Small intestine (tissue), 7 donors: Measurements from ENCODE around the gene AFF3. TPM values are rescaled to one million over a fixed set of nuclear protein-coding genes. Genes with fewer than 3 reads are reported as not detected.
A peak's percentile ranks its signal among the peaks of the same experiment; 100 is the strongest.

Source experiments
- DNase-seq, 2 donors: peaks; one replicate each; pipeline versions ENCODE4 v3.0.0 to v3.0.0-alpha.2; 2013
- FAIRE-seq: peaks from 2 replicates; lab custom pipeline; 2012; peaks lifted over from hg19 to GRCh38; lab: Jason Lieb, UNC
- H3K27ac ChIP-seq, 3 donors: one replicate each; pipeline ENCODE4 v1.5.1; 2013; ENCODE audit warnings: low read length in 2 of 3, mild to moderate bottlenecking in 2 of 3, control low read depth in 1 of 3, inconsistent platforms in 1 of 3, low read depth in 1 of 3, moderate library complexity in 1 of 3
- H3K27me3 ChIP-seq, 3 donors: one replicate each; pipeline ENCODE4 v1.6.1; 2013; ENCODE audit warnings: low read length in 3 of 3, inconsistent platforms in 1 of 3; ENCODE audit not compliant: control insufficient read depth in 3 of 3, insufficient read depth in 3 of 3
- H3K36me3 ChIP-seq, 3 donors: one replicate each; pipeline ENCODE4 v1.6.1; 2013; ENCODE audit warnings: low read length in 3 of 3, inconsistent platforms in 1 of 3, low read depth in 1 of 3, mild to moderate bottlenecking in 1 of 3, moderate library complexity in 1 of 3; ENCODE audit not compliant: control insufficient read depth in 3 of 3, insufficient read depth in 2 of 3
- H3K4me1 ChIP-seq, 3 donors: one replicate each; pipeline ENCODE4 v1.6.1; 2013; ENCODE audit warnings: low read length in 2 of 3, inconsistent platforms in 1 of 3, low read depth in 1 of 3, mild to moderate bottlenecking in 1 of 3, moderate library complexity in 1 of 3; ENCODE audit not compliant: control insufficient read depth in 3 of 3, insufficient read depth in 2 of 3
- H3K4me3 ChIP-seq, 3 donors: one replicate each; pipeline ENCODE4 v1.5.1; 2013; ENCODE audit warnings: low read length in 3 of 3, control low read depth in 1 of 3, inconsistent platforms in 1 of 3, low read depth in 1 of 3, mild to moderate bottlenecking in 1 of 3, moderate library complexity in 1 of 3
- H3K9me3 ChIP-seq, 2 donors: one replicate each; pipeline ENCODE4 v1.6.1; 2013; ENCODE audit warnings: low read depth in 1 of 2, low read length in 1 of 2; ENCODE audit not compliant: control insufficient read depth in 2 of 2, insufficient read depth in 1 of 2
- WGBS, 3 donors: extraction: QIAGEN DNeasy Blood & Tissue Kit; methylation state at CpG; one replicate each; pipeline ENCODE4 v1.1.7; 2013; 5-methylcytosine and 5-hydroxymethylcytosine counted together
- polyA plus RNA-seq, 4 donors: library from polyadenylated mRNA; stranded (reverse) in 3 of 4; unstranded in 1 of 4; fragments of 200-250 nt in 3 of 4; fragments of 120-200 nt in 1 of 4; gene quantifications; one replicate each; pipeline versions ENCODE4 v1.2.1 to v1.2.3, GENCODE V29; 2013
- donor health status: healthy with polysubstance abuse.
- donor health status: control.
- donor health status: control.
- donor health status: Bipolar disorder and iron deficiency.
- donor health status: healthy.

Gene AFF3
- polyA plus RNA-seq, 4 donors, result 0.27 to 3.2 (median 0.92) TPM; not detected in 1

- FAIRE-seq (no peak), DNase-seq (peak in 1 of 2 donors; percentile 4)
- Histone ChIP-seq H3K4me1 (peaks cover 0 to 9% (median 0%) of the 10 kb centered on the region in 3 donors), H3K9me3 (no peaks in the 10 kb centered on the region), H3K27me3 (no peaks in the 10 kb centered on the region), H3K27ac (no peak overlapping the region), H3K4me3 (no peak overlapping the region), H3K36me3 (no peaks in the 10 kb centered on the region)
- WGBS, 3 donors, result 25 to 32% (median 32%) methylated on average over 2 of the region's 2 CpGs
Measured at GRCh38 chr2:99861376-99861760, 281.0 kb downstream of the AFF3 start.

- no peak for DNase-seq
- Histone ChIP-seq H3K27me3 (no peaks in the 10 kb centered on the region), H3K4me1 (peaks cover 0 to 9% (median 0%) of the 10 kb centered on the region in 3 donors), H3K27ac (no peak overlapping the region), H3K36me3 (no peaks in the 10 kb centered on the region), H3K9me3 (no peaks in the 10 kb centered on the region), H3K4me3 (no peak overlapping the region)
- no peak for FAIRE-seq
- 77 to 87% (median 83%) methylated on average over 4 of the region's 4 CpGs for WGBS, 3 donors
Measured at GRCh38 chr2:99860720-99861375, 281.5 kb downstream of the AFF3 start.

GRCh38 chr2:99858951-99859596 is 283.3 kb downstream of the AFF3 start:
- Histone ChIP-seq H3K4me1 (peaks cover 0 to 2% (median 0%) of the 10 kb centered on the region in 3 donors), H3K9me3 (no peaks in the 10 kb centered on the region), H3K27ac (no peak overlapping the region), H3K4me3 (no peak overlapping the region), H3K27me3 (no peaks in the 10 kb centered on the region), H3K36me3 (no peaks in the 10 kb centered on the region)
- 86 to 95% (median 94%) methylated on average over 6 of the region's 6 CpGs for WGBS, 3 donors
- FAIRE-seq, result no peak
- no peak for DNase-seq

DNA sequence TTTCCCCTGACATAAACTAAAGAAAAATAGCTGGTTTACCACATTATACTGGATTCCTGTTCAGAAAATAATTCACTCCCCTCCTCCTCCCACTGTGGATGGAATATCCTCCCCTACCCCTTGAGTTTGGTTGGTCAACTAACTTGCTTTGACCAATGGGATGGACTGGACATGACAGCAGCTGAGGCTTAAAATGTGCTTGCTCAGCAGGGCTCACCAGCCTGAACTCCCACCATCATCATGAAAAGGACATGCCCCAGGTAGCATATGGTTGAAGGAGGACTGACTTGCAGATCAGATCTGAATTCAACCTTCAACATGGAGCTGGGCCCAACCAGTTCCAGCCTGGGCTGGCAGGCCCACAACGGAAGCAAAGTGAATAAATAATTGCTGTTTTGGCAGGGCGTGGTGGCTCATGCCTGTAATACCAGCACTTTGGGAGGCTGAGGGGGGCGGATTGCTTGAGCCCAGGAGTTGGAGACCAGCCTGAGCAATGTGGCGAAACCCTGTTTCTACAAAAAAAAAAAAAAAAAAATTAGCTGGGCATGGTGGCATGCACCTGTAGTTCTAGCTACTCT is 284.4 kb downstream of the AFF3 start:
- WGBS, 3 donors, result 71 to 87% (median 79%) methylated on average over 4 of the region's 4 CpGs
- H3K4me1 ChIP-seq, result peaks cover 0 to 2% (median 0%) of the 10 kb centered on the region in 3 donors
- no peak overlapping the region for H3K27ac ChIP-seq
- no peak overlapping the region for H3K4me3 ChIP-seq
- DNase-seq (no peak), FAIRE-seq (no peak)
- H3K9me3 ChIP-seq, result no peaks in the 10 kb centered on the region
- no peaks in the 10 kb centered on the region for H3K27me3 ChIP-seq
- H3K36me3 ChIP-seq, result no peaks in the 10 kb centered on the region

DNA sequence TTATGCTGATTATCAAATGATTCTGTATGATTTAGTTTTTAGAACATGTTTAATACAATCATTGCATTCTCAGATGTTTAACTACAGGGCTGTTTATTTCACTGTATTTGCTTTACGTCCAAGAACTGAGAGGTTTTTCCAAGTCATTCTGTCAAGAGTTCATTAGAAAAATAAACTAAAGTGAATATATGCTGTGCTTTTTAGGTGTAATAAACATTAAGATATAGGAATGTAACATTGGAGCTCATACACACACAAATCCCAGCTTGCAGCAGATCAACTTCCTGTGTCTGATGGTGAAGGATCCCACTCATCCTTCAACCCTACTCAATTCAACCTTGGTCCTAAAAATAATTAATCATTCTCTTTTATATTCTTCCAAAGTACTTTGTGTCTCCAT is 285.0 kb downstream of the AFF3 start:
- H3K4me3 ChIP-seq, result no peak overlapping the region
- no peak for FAIRE-seq
- DNase-seq, result no peak
- no peaks in the 10 kb centered on the region for H3K27me3 ChIP-seq
- peaks cover 0 to 2% (median 0%) of the 10 kb centered on the region in 3 donors for H3K4me1 ChIP-seq
- no peak overlapping the region for H3K27ac ChIP-seq
- 83 to 95% (median 86%) methylated on average over 1 of the region's 1 CpG for WGBS, 3 donors
- no peaks in the 10 kb centered on the region for H3K9me3 ChIP-seq
- H3K36me3 ChIP-seq, result no peaks in the 10 kb centered on the region

DNA sequence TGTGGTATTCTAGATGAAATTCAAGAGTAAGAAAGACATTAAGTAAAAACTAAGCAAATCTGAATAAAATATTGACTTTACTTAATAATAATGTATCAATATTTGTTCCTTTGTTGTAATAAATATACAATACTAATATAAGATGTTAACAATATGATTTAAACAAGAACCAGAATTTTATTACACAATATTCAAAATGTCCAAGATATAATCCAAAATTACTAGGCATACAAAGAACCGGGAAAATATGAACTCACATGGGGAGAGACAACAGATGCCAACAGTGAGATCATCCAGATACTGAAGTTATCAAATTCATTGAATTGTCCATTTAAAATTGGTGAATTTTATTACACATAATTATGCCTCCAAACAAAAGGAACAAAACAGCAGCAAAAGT is 286.3 kb downstream of the AFF3 start:
- WGBS, 3 donors, result 84 to 91% (median 86%) methylated on average over 1 of the region's 1 CpG
- H3K27ac ChIP-seq, result no peak overlapping the region
- no peak overlapping the region for H3K4me3 ChIP-seq
- no peaks in the 10 kb centered on the region for H3K36me3 ChIP-seq
- H3K27me3 ChIP-seq, result no peaks in the 10 kb centered on the region
- DNase-seq (no peak), FAIRE-seq (no peak)
- no peaks in the 10 kb centered on the region for H3K4me1 ChIP-seq
- H3K9me3 ChIP-seq, result no peaks in the 10 kb centered on the region

DNA sequence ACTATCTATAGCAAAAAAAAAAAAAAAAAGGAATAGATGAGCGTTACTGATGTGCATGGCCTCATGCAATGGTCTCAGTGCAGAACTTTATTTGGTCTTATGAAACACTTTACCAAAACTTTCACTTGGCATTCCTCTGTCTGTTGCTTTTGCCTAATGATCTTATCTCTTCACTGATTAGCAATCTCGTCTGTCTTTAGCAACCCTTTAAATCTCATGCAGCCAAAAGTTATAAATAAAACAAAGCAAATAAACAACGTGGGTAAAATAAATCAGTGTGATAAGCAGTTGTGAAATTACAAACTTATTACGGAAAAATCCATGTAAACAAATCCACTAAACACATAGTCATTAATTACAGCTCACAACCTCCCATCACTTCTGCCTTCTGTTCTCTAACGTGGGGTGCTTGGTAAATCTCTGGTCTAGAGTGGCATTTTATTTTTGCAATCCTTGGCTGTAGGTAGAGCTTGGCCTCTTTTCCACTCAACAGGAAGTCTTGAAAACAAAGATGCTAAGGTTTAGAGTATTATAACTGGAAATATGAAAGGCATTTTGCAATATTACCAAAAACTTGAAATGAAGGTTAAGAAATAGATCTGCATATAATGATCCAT is 288.0 kb downstream of the AFF3 start:
- FAIRE-seq, result no peak
- Histone ChIP-seq H3K4me3 (no peak overlapping the region), H3K9me3 (no peaks in the 10 kb centered on the region), H3K4me1 (no peaks in the 10 kb centered on the region), H3K27me3 (no peaks in the 10 kb centered on the region), H3K27ac (no peak overlapping the region), H3K36me3 (no peaks in the 10 kb centered on the region)
- 41 to 54% (median 41%) methylated on average over 5 of the region's 5 CpGs for WGBS, 3 donors
- DNase-seq, result no peak

DNA sequence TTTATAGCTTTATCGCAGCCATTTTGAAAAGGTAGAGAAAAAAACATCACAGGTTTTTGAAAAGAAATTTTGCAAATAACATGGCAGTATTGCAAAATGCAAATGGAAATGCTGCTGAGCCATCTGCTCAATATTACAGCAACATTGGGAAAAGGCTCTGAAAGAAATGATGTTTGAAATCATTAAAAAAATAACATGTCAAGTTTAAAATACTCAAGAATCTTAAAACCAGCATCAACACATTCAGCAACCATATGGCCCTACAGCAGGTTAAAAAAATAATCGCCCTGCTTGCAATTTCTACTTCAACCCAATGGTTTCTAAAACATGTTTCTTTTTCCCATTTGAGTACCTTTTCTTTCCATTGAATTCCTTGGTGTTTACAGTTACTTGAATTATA is 289.4 kb downstream of the AFF3 start:
- WGBS, 3 donors, result 90 to 98% (median 97%) methylated on average over 2 of the region's 2 CpGs
- H3K27ac ChIP-seq, result no peak overlapping the region
- H3K9me3 ChIP-seq, result no peaks in the 10 kb centered on the region
- H3K4me3 ChIP-seq, result no peak overlapping the region
- DNase-seq (no peak), FAIRE-seq (no peak)
- no peaks in the 10 kb centered on the region for H3K4me1 ChIP-seq
- H3K27me3 ChIP-seq, result no peaks in the 10 kb centered on the region
- no peaks in the 10 kb centered on the region for H3K36me3 ChIP-seq
